NCI-H128 (cell line): ENCODE measurements around the gene ADAMTSL3.

ENCODE experiments used
- DNase-seq: peaks from one replicate; lab custom pipeline; 2025; ENCODE audit not compliant: unreplicated experiment; lab: John Stamatoyannopoulos, UW

ADAMTSL3 gene

DNA sequence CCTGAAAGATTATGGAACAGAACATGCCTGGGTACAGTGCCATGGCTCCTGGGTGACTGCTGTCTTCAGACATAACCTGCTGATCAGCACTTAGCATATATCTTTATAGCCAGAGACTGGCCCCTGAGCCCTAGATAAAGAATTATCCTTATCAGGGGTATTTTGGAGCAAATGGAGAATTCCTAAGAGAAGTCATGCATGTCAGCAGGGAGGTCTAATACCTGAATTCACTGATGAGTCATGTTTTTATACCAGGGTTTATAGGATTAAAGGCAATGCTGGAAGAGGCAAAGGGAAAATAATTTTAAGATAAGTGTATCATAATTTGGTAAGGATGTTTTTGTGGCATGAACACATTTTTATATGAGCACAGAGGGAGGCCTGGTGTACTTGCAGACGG lies 159.8 kb downstream of the ADAMTSL3 start:
- no peak for DNase-seq

DNA sequence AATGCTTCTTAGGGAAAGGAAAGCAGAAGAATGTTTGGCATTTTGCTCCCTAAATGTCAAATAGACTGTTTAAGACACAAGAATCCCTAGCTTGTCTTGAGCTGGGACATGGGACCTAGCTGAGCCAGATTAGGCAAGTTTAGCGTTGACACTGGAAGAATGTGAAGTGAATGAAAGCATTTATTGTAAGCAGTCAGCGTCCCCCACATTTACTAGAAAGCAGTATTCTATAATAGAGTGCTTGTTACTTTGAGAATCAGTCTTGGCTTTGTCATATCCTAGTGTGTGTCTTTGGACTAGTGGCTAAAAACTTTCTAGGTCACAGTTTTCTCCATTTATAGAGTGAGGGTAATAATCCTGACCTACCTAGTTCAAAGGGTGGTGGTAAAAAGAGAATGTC lies 161.6 kb downstream of the ADAMTSL3 start:
- no peak for DNase-seq

GRCh38 chr15:83816124-83816883 lies 162.4 kb downstream of the ADAMTSL3 start:
- DNase-seq: no peak

DNA sequence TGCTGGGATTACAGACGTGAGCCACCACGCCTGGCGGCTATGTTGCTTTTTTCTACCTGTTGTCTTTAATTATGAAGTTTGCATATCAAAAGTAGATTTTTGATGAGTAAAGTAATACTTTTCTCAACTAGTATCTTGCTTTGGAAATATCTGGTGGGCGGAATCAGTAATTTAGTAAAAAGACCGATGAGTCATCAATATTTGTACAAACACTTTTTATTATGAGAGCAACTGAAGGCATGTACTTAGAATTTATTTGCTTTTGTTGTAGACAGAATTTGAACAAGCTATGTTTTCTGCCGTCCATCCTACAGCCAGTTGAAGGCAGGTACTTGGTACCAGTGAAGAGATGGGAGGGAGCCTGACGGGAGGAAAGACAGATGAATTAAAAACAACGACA lies 164.7 kb downstream of the ADAMTSL3 start:
- DNase-seq: no peak

- no peak for DNase-seq
Measured at GRCh38 chr15:83830381-83830780, 176.5 kb downstream of the ADAMTSL3 start.

- DNase-seq: no peak
Measured at GRCh38 chr15:83833569-83833968, 179.6 kb downstream of the ADAMTSL3 start.

- DNase-seq: no peak
Measured at GRCh38 chr15:83835479-83835878, 181.6 kb downstream of the ADAMTSL3 start.

DNA sequence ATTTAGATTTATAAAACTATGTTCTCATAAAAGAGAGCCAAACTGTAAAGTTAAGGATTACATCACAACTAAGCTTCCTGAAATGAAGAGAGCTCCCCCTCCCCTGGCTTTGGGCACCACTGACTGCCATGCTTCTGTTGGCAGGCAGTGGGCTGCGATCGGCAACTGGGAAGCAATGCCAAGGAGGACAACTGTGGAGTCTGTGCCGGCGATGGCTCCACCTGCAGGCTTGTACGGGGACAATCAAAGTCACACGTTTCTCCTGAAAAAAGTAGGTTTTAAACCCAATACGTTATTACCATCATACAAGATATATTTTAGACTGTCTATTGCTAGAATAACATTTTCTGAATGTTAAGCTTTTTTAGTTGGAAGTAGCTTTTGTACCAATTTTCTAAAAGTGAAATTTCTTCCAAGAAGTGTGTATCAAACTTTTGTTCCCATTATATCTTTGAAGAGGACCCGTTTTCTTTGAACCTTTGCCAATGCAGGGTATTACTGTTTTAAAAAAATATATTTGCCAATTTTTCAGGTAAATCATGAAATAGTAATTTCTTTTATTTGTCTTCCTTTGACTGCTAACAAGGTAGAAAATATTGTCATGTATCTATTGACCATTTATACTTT lies 184.1 kb downstream of the ADAMTSL3 start:
- no peak for DNase-seq

GRCh38 chr15:83838763-83839162 lies 184.8 kb downstream of the ADAMTSL3 start:
- no peak for DNase-seq

- no peak for DNase-seq
Measured at GRCh38 chr15:83842281-83842680, 188.4 kb downstream of the ADAMTSL3 start.

DNA sequence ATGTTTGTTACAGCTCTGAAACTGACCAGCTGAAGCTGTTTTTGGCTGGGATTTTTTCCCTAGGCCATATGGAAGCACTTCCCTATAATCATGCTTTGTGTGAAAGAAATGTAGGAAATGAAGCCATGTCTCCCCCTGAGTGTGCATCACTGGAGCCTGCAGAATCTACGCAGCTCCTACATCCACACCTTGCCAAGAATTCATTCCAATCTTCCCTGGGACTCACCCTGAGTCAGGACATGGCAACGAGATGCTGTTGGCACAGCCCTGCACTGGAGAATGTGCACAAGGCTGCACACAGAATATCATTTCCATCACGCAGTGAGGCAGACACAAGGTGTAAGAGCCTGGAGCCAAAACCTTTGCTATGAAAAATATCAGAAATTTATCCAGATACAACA lies 189.5 kb downstream of the ADAMTSL3 start:
- DNase-seq: no peak

- DNase-seq: no peak
Measured at GRCh38 chr15:83844742-83845141, 190.8 kb downstream of the ADAMTSL3 start.

- DNase-seq: no peak
Measured at GRCh38 chr15:83845230-83845629, 191.3 kb downstream of the ADAMTSL3 start.

DNA sequence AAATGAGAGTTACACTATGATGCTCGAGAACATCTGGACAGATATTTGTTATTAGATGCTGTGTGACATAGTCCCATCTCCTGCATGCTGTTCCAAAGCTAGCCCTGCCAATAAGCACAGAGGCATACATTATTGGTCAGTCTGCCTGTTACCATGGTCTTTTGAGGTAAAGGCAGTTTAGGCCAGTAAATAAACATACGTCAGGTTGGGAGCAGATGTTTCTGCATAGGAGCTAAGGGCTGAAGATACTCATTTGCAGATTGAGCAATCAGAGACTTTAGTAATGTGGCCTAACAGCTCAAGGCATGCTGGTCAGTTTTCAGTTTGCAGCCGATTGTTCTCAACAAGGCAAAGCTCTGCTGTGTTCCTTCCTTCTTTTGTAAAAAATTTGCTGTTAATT lies 192.9 kb downstream of the ADAMTSL3 start:
- DNase-seq: no peak

DNA sequence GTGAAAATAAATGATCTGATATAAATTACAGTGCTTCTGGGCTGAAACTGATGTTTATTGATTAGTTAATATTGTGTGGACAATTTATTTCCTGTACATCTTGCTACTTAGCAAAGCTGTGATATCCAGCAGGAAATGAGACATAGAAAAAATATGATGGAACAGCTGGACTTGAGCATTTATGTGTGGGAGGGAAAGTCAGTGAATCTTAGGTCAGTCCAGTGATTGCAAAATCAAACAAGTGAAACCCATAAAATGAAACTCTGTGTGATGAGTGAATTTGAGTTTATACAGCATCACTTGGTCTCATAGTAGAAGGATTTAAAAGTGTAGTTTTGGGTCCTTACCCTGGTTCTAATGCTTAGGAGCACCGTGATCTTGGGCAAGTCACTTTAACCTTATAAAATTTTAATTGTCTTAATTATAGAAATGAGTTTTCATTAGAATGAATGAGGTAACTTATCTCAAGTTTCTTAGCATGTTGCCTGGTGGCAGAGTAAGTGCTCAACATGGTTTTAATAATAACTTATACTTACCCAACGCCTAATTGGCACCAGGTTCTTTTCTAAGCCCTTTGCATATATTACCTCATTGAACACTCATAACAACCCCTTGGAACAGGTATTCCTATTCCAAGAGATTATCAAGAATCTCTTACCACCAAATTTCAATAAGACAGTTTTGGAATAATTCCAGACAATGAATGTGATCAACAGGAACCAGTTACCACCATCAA lies 194.6 kb downstream of the ADAMTSL3 start:
- DNase-seq: no peak

GRCh38 chr15:83850015-83850414 lies 196.1 kb downstream of the ADAMTSL3 start:
- no peak for DNase-seq

DNA sequence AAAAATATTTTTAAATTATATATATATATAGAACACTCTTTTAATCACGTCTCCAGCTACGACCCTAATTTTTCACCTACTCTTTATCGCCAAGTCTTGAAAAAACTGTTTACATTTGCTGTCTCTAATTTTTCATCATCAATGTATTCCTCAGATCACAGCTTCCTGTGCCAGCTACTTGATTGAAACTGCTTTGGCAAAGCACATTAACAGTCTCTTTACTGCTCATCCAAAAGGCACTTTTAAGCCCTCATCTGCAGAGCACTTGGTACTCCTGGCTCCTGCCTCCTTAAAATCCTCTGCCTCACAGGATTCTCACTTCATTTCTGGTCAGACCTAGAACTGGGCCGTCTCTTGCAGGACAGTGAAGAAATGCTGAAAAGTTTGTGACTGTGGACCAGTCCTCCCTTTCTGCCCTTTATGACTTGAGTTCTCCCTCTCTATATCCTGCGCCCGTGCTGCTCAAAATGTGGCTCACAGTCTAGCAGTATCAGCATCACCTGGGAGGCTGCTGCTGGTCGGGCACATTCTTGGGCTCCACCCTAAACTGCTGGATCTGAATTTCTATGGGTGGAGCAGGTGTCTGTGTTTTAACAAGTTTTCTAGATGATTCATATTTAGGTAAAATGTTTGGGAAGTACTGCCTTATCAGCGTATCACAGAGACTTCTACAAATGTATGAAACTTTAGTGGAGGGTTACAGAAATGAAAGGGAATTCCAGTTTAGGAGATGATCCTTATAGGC lies 196.8 kb downstream of the ADAMTSL3 start:
- DNase-seq: no peak

GRCh38 chr15:83853232-83853631 lies 199.3 kb downstream of the ADAMTSL3 start:
- no peak for DNase-seq

- DNase-seq: no peak
Measured at GRCh38 chr15:83854321-83854720, 200.4 kb downstream of the ADAMTSL3 start.

GRCh38 chr15:83854950-83855707 lies 201.2 kb downstream of the ADAMTSL3 start:
- no peak for DNase-seq

GRCh38 chr15:83855956-83856355 lies 202.0 kb downstream of the ADAMTSL3 start:
- DNase-seq: no peak
